Measurements from ENCODE around the gene CFH.
"Not testable (repeated sequence)": the region's sequence is repeated elsewhere in the genome, so short reads cannot be mapped to it uniquely, and the experiment has no call there.

DNA sequence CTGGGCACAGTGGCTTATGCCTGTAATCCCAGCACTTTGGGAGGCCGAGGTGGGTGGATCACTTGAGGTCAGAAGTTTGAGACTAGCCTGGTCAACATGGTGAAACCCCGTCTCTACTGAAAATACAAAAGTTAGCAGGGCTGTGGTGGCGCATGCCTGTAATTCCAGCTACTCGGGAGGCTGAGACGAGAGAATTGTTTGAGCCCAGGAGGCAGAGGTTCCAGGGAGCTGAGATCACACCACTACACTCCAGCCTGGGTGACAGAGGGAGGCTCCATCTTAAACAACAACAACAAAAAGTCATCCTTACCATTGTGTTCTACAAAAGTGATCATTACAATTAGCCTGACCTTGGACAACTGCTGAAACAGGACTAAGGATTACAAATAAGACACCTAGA is 12.6 kb upstream of the CFH start:
- TF ChIP-seq, protein P1, sequence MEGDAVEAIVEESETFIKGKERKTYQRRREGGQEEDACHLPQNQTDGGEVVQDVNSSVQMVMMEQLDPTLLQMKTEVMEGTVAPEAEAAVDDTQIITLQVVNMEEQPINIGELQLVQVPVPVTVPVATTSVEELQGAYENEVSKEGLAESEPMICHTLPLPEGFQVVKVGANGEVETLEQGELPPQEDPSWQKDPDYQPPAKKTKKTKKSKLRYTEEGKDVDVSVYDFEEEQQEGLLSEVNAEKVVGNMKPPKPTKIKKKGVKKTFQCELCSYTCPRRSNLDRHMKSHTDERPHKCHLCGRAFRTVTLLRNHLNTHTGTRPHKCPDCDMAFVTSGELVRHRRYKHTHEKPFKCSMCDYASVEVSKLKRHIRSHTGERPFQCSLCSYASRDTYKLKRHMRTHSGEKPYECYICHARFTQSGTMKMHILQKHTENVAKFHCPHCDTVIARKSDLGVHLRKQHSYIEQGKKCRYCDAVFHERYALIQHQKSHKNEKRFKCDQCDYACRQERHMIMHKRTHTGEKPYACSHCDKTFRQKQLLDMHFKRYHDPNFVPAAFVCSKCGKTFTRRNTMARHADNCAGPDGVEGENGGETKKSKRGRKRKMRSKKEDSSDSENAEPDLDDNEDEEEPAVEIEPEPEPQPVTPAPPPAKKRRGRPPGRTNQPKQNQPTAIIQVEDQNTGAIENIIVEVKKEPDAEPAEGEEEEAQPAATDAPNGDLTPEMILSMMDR (IDR thresholded peaks at IDR 0.05) = not testable (repeated sequence)
- TF ChIP-seq EZH2phosphoT487 (IDR thresholded peaks at IDR 0.05; ENCODE audit: borderline replicate concordance, low read depth); GABPA (IDR thresholded peaks at IDR 0.05; ENCODE audit: low read depth); RCOR1 (IDR thresholded peaks at IDR 0.05; ENCODE audit: low read length): not testable (repeated sequence)
